Measurements from ENCODE around the gene GHRH.

The GHRH gene, protein sequence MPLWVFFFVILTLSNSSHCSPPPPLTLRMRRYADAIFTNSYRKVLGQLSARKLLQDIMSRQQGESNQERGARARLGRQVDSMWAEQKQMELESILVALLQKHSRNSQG

DNA sequence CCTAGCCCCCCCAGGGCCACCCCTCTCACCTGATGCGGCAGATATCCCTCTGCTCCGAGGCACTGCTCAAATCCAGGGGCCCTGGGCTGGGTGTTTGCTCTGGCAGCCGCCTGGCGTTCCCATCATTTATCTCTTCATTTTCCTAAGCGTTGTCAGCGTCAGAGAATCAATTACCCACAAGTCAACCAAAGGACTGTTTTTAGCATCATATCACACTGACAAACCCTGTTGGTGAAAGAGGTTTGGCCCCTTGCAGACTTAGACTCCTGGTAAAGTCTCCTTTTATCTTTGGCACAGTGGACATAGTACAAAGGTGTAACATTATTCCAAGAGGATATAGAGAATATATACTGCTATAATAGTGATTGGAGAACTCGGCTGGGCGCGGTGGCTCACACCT, at the start of gene GHRH:
GHRH (minus strand) TSS at position 101 of the 400 bp plus-strand sequence. CDS start 4,925 bp downstream, outside the sequence.
- no peak for DNase-seq (ENCODE audit: low read depth in 2 of 2)

DNA sequence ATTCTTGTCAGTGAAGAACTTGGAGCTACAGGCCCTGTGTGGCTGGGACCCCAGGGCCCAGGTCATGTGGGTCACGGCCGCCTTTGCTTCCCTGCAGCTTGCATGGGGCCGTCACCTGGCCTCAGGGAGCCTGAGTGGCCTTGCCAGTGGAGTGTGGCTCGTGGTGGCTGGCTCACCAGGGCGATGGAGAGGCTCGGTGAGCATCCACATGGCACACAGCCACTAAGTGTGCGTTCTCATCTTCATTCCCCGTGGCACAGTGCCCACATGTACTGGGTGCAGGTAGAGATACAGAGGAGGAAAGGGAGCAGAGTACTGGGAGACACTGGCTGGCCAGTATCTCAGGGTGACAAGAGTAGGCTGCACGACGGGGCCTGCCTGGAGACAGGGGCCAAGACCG, 49.3 kb upstream of the GHRH start:
- no peak for DNase-seq (ENCODE audit: low read depth in 2 of 2)

DNA sequence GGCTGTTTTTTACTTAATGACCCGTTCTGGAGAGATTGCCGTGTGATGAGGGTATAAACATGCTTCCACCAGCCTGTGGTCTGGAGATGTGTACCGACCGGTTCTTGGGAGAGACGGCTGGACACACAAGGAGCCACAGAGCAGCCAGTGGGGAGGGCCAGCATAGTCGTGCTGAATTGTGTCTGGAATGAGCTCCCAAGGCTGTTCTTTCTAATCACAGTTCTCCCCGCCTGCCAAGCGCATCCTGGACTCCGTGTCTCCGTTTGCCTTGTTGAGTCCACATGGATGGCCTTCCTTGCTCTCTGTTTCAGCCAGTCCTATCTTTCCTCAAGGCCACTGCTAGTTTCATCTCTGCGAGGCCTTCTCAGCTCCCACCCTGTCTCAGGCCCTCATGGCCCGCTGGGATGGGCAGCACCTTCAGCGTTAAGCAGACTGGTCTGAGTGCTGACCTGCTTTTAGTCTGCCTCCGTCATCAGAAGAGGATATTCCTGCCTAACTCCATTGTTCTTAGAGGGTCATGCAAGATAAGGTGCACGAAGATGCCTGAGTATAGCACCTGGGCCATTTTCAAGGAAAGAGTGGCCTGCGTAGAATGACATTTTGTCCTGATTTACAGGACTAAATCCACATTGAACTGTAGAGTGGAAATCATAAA, 48.4 kb upstream of the GHRH start:
- DNase-seq (ENCODE audit: low read depth in 2 of 2), result no peak

DNA sequence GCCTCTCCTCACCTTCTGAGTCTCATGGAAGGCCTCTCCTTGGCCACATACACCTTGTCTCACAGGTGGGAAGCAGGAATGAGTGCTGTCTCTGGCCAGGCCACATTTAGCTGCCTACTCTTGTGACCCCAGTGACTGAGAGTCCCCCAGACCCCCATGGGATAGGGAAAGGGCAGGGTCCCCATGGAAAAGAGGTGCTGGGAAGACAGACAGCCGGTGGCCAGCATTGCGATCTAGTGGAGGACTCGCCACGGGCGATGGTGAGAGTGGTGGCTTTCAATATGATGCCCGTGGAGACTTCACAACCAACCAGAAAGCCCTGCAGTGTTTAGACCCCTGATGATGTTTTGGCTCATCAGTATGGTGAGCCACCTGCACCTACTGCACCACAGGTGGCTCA, 47.7 kb upstream of the GHRH start:
- DNase-seq (ENCODE audit: low read depth in 2 of 2), result no peak

DNA sequence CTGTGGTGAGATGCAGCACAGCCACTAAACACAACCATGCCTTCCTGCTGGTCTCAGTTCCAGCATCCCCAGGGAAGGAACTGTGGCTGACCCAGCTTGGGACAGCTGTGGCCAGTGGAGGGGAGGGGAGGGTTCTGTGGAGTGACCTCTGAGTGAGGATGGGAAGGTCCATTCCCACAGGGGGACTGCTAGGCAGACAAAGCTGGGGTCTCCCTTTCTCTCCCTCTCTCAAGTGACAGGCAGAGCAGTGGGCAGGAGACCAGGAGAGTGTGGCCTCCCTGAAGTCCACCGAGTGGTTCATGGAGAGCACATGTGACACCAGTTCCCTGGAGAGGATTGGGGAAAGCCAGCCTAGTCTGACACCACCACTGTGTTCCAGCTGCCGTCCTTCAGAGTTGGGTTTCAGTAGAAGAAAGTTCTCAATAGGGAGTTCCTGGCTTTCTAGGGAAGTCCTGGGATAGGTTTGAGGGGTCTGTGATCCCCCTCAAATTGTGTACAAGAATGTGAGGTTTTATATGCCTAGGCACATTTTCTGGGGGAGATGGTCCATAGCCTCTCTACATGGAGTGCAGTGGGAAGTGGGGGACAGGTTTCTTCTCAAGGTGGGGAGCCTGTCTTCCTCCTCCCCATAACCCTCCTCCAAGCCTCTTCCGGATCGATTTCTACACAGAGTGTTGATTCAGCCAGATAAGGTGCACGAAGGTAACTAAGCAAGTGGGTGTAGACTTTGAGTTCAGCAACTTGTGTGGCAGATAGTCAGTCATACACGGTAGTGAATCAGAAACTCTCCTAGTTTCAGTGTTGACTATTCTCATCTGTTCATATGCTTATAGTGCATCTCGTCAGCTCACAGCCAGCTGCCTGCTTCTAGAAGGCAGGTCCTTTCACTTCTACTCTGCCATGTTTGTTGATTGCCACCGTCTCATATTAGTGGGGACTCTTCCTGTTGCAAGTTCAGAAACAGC, 46.8 kb upstream of the GHRH start:
- DNase-seq (ENCODE audit: low read depth in 2 of 2), result no peak

DNA sequence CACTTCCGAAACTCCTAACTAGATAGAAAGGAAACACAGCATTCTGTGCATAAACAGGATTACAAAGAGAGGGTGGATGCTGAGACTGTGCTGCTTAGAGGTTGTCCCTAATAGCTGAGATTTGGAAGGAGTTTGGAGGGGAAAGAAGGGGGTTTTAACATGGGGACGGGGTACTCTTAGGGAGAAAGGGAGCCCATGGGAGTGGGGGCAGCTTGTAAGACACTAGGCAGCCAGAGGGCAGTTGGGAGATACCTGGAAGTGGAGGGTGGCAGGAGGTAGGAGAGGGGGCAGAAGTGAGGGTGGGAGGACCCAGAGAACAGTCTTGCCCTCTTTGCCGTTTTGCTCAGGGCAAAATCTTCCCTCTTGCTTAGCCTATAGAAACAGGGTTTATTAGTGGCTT, 44.2 kb upstream of the GHRH start:
- no peak for DNase-seq (ENCODE audit: low read depth in 2 of 2)

DNA sequence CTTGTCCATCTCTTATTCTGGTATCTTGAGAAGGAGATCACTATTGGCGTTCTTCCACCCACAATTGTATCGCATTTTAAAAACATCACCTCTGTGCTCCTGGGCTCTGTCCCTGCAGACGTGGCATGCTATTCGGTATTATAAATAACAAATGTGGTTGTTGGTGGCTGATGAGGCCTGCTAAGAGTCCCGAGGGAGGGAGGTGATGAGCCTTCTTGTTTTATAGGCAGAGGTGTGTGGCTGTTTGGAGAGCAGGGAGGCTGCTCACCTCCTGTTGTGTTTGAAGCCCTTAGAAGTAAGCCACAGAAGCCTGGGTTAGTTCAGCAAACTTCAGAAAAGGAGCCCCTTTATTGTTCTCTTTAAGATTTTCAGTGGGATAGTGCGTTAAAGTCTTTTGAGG, 43.5 kb upstream of the GHRH start:
- DNase-seq (ENCODE audit: low read depth in 2 of 2), result no peak

DNA sequence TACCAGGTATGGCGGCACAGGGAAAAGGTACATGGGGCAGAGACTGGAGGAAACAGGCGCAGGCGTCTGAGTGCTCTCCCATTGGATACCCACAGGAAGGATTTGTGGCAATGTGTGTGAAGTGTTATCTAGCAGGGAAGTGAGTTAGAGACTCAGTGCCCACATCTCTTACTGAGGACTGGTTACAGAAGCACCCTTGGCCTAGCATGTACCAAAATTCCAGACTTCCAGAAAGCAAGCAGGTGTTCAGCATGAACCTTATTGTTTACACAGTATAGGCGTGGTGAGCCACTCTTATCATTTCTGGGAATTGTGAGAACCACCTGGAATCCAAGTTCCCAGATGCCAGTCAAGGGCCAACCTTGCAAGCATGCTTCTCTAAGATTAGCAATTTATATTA, 42.0 kb upstream of the GHRH start:
- no peak for DNase-seq (ENCODE audit: low read depth in 2 of 2)

DNA sequence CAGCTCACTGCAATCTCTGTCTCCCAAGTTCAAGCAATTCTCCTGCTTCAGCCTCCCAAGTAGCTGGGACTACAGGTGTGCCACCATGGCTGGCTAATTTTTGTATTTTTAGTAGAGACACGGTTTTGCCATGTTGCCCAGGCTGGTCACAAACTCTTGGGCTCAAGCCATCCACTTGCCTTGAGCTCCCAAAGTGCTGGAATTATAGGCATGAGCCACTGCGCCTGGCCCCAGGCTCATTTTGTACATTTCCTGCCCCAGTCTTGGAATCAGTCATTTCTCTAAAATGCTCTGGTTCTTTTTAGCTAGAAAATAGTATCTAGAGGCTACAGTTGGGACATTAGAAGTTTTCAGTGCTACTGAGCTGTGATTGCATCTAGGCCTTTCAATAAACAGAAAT, 41.4 kb upstream of the GHRH start:
- DNase-seq (ENCODE audit: low read depth in 2 of 2), result no peak

DNA sequence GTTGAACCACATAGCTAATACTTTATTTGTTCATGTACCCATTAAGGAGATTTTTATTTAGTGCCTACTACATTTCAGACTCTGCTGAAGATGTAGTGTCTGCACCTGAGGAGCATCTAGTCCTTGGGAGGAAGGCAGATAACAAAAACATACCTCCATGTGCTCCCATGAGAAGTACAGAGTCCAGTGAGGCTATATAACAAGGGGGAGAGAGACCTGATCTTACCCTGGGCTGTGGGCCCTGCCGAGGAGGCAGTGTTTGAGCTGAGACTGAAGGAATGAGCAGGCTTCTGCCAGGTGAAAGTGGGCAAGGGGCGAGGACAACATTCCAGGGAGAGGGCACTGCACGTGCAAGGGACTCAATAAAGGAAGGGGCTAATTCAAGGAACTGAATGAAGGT, 39.9 kb upstream of the GHRH start:
- DNase-seq (ENCODE audit: low read depth in 2 of 2), result no peak

DNA sequence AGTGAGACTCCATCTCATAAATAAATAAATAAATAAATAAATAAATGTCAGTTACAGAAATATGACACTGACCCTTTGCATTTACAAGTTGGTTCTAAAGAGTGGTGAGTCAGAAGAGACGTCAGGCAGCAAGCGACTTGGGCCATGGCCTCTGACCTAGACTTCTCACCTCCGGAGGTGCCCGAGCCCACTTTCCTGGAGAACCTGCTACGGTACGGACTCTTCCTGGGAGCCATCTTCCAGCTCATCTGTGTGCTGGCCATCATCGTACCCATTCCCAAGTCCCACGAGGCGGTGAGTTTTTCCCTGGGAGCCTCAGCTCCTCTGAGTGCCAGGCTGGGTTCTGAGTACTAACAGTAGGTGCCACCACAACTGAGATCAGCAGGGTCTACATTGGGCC, 39.5 kb upstream of the GHRH start:
- DNase-seq (ENCODE audit: low read depth in 2 of 2), result no peak

DNA sequence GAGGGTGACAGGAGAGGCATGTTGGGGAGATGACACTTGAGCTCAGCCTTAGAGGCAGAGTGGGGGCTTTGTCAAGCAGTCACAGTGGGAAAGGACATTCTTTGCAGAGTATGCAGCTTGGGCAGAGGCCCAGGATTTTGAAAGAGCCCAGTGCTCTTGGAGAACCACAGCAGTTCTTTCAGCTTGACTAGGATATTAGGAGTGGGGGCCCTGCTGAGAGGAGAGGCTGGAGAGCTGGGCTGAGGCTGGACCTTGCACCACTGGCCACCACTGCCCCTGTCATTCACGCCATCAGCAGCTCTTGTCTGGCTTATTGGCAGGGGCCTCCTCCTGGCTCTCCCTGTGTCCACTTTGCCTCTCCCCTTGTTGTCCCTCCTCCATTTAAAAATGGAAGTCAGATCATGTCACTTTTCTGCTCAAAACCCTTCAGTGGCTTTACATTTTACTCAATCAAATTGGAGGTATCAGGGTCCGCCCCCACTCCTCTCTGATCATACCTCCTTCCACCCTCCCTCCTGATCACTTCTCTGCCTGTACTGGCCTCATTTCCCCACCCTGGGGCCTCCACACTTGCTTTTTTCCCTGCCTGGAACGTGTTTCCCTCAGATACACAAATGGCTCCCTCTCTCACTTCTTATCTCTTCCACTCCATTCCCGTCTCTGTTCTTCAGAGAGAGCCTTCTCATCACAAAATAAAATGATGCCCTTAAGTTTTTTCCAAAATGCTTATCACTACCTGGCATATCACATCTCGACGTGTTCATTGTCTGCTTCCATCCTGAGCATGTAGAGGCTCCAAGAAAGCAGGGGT, 38.3 kb upstream of the GHRH start:
- DNase-seq (ENCODE audit: low read depth in 2 of 2), result no peak

DNA sequence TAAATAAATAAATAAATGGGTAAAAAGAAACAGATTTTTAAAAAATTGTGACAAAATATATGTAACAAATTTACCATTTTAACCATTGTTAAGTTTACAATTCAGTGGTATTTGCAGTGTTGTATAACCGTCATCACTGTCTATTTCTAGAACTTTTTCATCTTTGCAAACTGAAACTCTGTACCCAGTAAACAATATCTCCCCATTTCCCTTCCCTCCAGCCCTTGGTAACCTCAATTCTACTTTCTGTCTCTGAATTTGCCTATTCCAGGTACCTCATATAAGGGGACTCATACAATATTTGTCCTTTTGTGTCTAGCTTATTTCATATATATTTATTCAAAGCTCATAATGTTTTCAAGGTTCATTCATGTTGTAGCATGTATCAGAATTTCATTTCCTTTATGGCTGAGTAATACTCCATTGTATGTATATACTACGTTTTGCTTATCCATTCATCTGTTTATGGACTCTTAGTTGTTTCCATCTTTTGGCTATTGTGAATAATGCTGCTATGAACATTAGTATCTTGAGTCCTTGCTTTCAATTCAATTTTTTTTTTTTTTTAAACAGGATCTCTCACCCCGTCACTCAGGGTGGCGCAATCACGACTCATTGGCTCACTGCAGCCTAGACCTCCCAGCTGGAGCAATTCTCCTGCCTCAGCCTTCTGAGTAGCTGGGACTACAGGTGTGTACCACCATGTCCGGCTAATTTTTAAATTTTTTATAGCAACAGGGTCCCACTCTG, 36.8 kb upstream of the GHRH start:
- no peak for DNase-seq (ENCODE audit: low read depth in 2 of 2)

DNA sequence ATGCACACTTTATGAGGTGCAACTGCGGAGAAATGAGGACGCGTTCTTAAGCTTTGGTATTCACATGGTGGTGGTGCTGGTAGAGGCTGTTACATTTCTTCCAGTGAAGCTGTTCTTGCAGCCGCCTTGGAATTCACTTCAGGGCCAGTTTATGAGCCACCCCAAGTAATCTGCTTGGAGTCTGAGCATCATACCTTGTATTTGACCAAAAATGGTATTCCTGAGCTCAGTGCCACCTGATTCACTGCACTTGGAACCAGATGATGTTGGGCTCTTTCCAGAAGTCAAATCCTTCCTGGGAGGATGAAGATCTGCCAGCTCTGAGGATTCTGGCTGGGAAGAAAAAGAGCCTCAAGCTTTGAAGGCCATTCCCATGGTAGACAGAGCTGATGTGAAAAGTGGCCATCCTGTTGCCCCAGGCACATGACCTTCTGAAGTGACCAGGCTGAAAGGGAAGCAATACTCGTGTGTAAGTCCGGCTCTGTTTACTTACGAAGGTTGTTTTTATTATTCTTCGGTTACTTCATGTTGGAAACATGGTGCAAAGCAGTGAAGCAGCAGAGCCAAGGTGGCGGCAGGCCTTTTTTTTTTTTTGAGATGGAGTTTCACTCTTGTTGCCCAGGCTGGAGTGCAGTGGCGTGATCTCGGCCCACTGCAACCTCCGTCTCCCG, 35.6 kb upstream of the GHRH start:
- DNase-seq (ENCODE audit: low read depth in 2 of 2), result no peak

DNA sequence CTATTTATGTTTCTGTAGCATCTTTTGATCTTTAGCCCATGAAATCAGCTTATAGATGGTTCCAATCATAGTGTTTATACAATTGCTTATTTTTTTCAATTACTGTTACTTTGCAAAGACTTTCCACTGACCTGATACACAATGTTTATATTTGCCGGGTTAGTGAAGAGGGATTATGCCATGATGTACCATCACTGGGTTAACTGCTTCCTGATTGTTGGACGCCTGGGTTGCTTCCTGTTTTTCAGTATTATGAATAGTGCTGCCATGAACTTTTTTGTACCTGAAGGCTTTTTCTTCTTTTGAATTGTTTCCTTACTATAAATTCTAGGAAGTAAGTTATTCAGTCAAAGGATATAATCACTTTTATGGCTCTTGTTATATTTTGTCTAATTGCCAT, 34.8 kb upstream of the GHRH start:
- DNase-seq (ENCODE audit: low read depth in 2 of 2), result no peak

DNA sequence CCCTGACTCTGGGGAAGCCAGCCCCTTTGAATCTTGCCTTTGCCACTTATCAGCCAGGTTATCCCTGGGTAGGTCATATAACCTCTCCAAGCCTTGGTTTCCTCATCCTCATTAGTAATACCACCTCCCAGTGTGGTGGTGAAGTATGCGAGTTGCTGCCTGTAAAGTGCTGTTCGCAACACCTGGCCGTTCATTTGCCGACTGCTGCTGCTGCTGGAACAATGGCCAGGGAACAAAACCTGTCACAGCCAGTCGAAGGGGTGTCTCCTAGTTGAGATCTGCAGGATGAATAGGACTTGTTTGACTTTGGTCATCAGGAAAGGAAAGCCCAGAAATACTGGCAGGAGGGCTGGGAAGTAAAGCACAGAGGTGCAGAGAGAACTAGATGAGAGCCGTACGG, 34.0 kb upstream of the GHRH start:
- no peak for DNase-seq (ENCODE audit: low read depth in 2 of 2)

DNA sequence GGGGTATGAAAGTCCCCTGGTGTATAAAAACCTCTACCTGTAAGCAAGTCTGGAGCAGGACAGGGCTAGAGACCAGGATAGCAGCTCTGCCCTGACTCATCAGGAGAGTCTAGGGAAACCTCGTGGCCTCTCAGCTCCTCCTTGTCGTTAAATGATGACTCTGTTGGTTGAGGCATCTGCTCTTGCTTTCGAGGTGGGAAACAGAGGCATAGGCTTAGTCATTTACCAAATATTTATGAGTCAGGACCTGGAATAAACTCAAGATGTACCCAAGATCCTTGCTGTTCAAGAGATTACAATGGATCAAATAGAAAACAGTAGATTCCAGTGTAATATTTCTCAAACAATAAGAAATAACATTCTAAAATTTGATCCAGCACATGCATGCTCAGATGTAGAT, 33.4 kb upstream of the GHRH start:
- no peak for DNase-seq (ENCODE audit: low read depth in 2 of 2)

DNA sequence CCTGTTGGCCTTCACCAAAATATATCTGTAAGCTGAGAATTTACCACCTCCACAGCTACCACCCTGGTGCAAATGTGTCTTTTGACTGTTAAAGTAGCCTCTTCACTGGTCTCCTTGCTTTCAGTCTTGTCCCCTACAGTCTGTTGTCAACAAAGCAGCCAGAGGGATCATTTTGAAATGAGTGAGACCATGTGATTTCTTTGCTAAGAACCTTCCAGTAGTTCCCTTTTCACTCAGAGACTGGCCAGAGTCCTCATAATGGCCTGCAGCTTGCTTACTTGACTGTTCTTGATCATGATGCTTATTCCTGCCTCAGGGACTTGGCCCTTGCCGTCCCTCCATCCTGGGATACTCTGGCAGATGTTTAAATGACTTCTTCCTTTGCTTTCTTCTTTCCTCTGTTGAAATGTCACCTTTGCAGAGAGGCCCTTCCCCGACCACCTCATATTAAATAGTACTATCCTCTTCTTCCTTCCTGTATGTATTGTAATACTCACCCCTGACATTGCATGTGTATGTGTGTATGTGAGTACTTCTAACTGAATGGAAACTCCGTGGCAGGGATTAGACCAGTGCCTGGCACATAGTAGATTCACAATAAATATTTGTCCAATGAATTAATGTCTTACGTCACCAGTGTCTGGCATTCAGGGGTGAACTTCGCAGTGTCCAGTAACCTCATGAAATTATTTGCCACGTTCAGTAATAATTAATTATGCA, 32.8 kb upstream of the GHRH start:
- DNase-seq (ENCODE audit: low read depth in 2 of 2), result no peak

DNA sequence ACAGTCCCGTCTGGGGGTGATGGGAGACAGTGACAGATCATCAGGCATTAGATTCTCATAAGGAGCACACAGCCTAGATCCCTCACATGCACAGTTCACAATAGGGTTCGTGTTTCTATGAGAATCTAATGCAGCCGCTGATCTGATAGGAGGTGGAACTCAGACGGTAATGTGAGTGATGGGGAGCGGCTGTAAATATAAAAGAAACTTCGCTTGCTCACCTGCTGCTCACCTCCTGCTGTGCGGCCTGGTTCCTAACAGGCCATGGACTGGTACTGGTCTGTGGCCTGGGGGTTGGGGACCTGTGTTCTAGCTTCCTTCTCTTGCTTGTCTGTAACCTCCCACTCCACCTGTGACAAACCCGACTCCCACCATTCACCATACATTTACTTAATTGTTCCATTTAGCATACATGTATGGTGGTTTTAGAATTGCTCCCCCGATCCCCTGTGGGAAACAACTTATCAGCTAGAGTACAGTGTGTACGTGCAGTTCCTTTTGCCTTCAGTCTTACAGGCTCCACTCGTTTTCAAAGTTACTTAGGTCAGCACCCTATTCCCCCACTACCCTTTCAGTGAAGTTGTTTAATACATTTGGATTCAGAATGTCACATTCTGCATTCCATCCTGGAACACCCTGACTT, 31.8 kb upstream of the GHRH start:
- no peak for DNase-seq (ENCODE audit: low read depth in 2 of 2)

DNA sequence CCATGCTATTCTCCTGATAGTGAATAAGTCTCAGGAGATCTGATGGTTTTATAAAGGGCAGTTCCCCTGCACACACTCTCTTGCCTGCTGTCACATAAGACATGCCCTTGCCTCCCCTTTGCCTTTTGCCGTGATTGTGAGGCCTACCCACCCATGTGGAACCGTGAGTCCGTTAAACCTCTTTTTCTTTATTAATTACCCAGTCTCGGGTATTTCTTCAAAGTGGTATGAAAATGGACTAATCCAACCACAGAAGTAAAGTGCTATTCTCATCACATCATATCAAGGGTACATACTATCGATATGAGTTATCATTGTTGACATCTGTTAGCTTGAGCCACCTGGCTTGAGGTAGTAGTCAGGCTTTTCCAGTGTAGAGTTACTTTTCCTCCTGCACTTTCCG, 30.1 kb upstream of the GHRH start:
- no peak for DNase-seq (ENCODE audit: low read depth in 2 of 2)

Data from stimulated activated CD8-positive, alpha-beta memory T cell treated with anti-CD3 and anti-CD28 coated beads, Interleukin-7, amount 100 ng/mL, for 4 hours (primary cell).